HCT116 (cell line): ENCODE measurements around the gene CMIP. TPM values are rescaled to one million over a fixed set of nuclear protein-coding genes. Genes with fewer than 3 reads are reported as not detected.

Source experiments
- ATAC-seq: fragments of 200-7000 bp; cut with Tn5 transposase; 2 replicates; pipeline ENCODE4 v1.9.1; 2020; ENCODE audit warnings: mild to moderate bottlenecking, moderate library complexity
- BruUV-seq: library from RNA; stranded (reverse); fragments of 400-500 nt; replicated peaks from 2 replicates; lab custom pipeline; 2021; lab: Mats Ljungman, UMichigan
- CTCF ChIA-PET: fragments of 300-600 bp; sonication (Branson Sonifier 250); formaldehyde crosslinking; loops from one replicate; lab custom pipeline; 2021; ENCODE audit warnings: antibody characterized with exemption; lab: Charles Lee
- POLR2A ChIA-PET: fragments of 300-600, 350-600 bp; sonication (Branson Sonifier 250); formaldehyde crosslinking; loops from one replicate; lab custom pipeline; 2021; ENCODE audit warnings: antibody characterized with exemption; lab: Charles Lee
- RAD21 ChIA-PET, 2 experiments: fragments of 300-600 bp; sonication (Branson Sonifier 250); formaldehyde crosslinking; loops; one replicate each; lab custom pipeline; 2023; ENCODE audit warnings: low total read pairs in 2 of 2; ENCODE audit not compliant: uncharacterized antibody in 2 of 2, unreplicated experiment in 2 of 2, low non-redundant PET in 1 of 2; lab: Charles Lee
- DNase-seq: peaks from one replicate; pipeline ENCODE4 v3.0.0-alpha.2; 2010; ENCODE audit warnings: low read depth, low spot score
- H2AFZ ChIP-seq: fragments of 200-600 bp; shearing (Covaris generic), sonication (generic); 2 replicates; pipeline ENCODE4 v1.6.1; 2017; ENCODE audit warnings: low read depth, mixed run types, mixed read lengths, antibody characterized with exemption, low read length; ENCODE audit not compliant: poor library complexity, severe bottlenecking
- H3K27ac ChIP-seq: 2 replicates; pipeline ENCODE4 v1.5.1; 2012; ENCODE audit warnings: low read depth, low read length
- H3K27me3 ChIP-seq: fragments of 200-600 bp; sonication (generic); 2 replicates; pipeline ENCODE4 v1.6.1; 2016; ENCODE audit warnings: mixed run types, low read length, mixed read lengths; ENCODE audit not compliant: insufficient read depth
- H3K36me3 ChIP-seq, 2 experiments: fragments of 200-500 bp in 1 of 2; fragments of 200-600 bp in 1 of 2; sonication (Bioruptor generic) in 1 of 2; sonication (generic) in 1 of 2; 2 replicates each; pipeline versions ENCODE4 v1.5.1 to v1.6.1; 2014 to 2016; ENCODE audit warnings: low read length in 2 of 2, inconsistent platforms in 1 of 2, mixed read lengths in 1 of 2, mixed run types in 1 of 2; ENCODE audit not compliant: insufficient read depth in 2 of 2, control insufficient read depth in 1 of 2
- H3K4me1 ChIP-seq, 2 experiments: fragments of 200-600 bp in 1 of 2; sonication (generic) in 1 of 2; 2 replicates each; pipeline versions ENCODE4 v1.5.1 to v1.6.1; 2012 to 2017; ENCODE audit warnings: low read length in 2 of 2, inconsistent platforms in 1 of 2, mild to moderate bottlenecking in 1 of 2, mixed read lengths in 1 of 2, mixed run types in 1 of 2, moderate library complexity in 1 of 2; ENCODE audit not compliant: insufficient read depth in 2 of 2, control insufficient read depth in 1 of 2
- H3K4me2 ChIP-seq: fragments of 200-600 bp; sonication (generic); 2 replicates; pipeline ENCODE4 v1.6.1; 2017; ENCODE audit warnings: mixed run types, low read length, mixed read lengths
- H3K4me3 ChIP-seq, 2 experiments: fragments of 200-600 bp in 1 of 2; sonication (generic) in 1 of 2; replicated peaks in 1 of 2; 2 replicates each; pipeline ENCODE4 v1.5.1; 2011 to 2016; ENCODE audit warnings: low read length in 2 of 2, control low read depth in 1 of 2, low read depth in 1 of 2, mild to moderate bottlenecking in 1 of 2, mixed read lengths in 1 of 2, mixed run types in 1 of 2
- H3K79me2 ChIP-seq: fragments of 200-600 bp; sonication (generic); 2 replicates; pipeline ENCODE4 v1.6.1; 2017; ENCODE audit warnings: mild to moderate bottlenecking, mixed run types, low read length, moderate library complexity, mixed read lengths; ENCODE audit not compliant: insufficient read depth
- H3K9ac ChIP-seq: fragments of 200-600 bp; sonication (generic); 2 replicates; pipeline ENCODE4 v1.6.1; 2016; ENCODE audit warnings: low read length, mixed read lengths
- H3K9me2 ChIP-seq: fragments of 200-600 bp; sonication (generic), shearing (Covaris generic); 2 replicates; pipeline ENCODE4 v1.6.1; 2017; ENCODE audit warnings: mixed run types, mild to moderate bottlenecking, moderate library complexity; ENCODE audit not compliant: insufficient read depth
- H3K9me3 ChIP-seq, 2 experiments: fragments of 200-500 bp in 1 of 2; fragments of 200-600 bp in 1 of 2; sonication (Bioruptor generic) in 1 of 2; sonication (generic) in 1 of 2; 2 replicates each; pipeline ENCODE4 v1.6.1; 2014 to 2017; ENCODE audit warnings: low read length in 2 of 2, mixed read lengths in 2 of 2, inconsistent platforms in 1 of 2, low read depth in 1 of 2, mild to moderate bottlenecking in 1 of 2, mixed run types in 1 of 2, moderate library complexity in 1 of 2; ENCODE audit not compliant: control insufficient read depth in 1 of 2, insufficient read depth in 1 of 2
- H4K20me1 ChIP-seq: fragments of 200-600 bp; sonication (generic), shearing (Covaris generic); 2 replicates; pipeline ENCODE4 v1.6.1; 2017; ENCODE audit warnings: mixed run types, mild to moderate bottlenecking, moderate library complexity; ENCODE audit not compliant: insufficient read depth
- ATF3 ChIP-seq: IDR thresholded peaks from 2 replicates; pipeline ENCODE4 v1.6.1; 2012
- CBX3 ChIP-seq: IDR thresholded peaks from 2 replicates; pipeline ENCODE4 v1.6.1; 2012; ENCODE audit warnings: low read depth
- CEBPB ChIP-seq: IDR thresholded peaks from 2 replicates; pipeline ENCODE4 v1.6.1; 2012; ENCODE audit warnings: low read depth
- CTCF ChIP-seq, 3 experiments: fragments of 200-600 bp in 1 of 3; sonication (generic) in 1 of 3; IDR thresholded peaks in 2 of 3; conservative IDR thresholded peaks in 1 of 3; 2 replicates each; pipeline ENCODE4 v1.5.1; 2012 to 2017; ENCODE audit warnings: low read depth in 2 of 3, low read length in 2 of 3, antibody characterized with exemption in 1 of 3, borderline replicate concordance in 1 of 3, control low read depth in 1 of 3, mild to moderate bottlenecking in 1 of 3, mixed read lengths in 1 of 3, mixed run types in 1 of 3, moderate library complexity in 1 of 3; ENCODE audit not compliant: insufficient read depth in 1 of 3
- EZH2 ChIP-seq: fragments of 200-600 bp; sonication (generic); IDR thresholded peaks from 2 replicates; pipeline ENCODE4 v1.6.1; 2017; ENCODE audit warnings: antibody characterized with exemption, mixed run types
- EZH2phosphoT487 ChIP-seq: fragments of 200-600 bp; IDR thresholded peaks from 2 replicates; pipeline ENCODE4 v1.6.1; 2018; ENCODE audit warnings: antibody characterized with exemption, borderline replicate concordance
- FOSL1 ChIP-seq: IDR thresholded peaks from 2 replicates; pipeline ENCODE4 v1.6.1; 2012; ENCODE audit warnings: low read depth
- JUND ChIP-seq: IDR thresholded peaks from 2 replicates; pipeline ENCODE4 v1.6.1; 2012
- MAX ChIP-seq: IDR thresholded peaks from 2 replicates; pipeline ENCODE4 v1.6.1; 2012
- POLR2A ChIP-seq: IDR thresholded peaks from 2 replicates; pipeline ENCODE4 v1.7.0; 2011; ENCODE audit warnings: borderline replicate concordance; ENCODE audit not compliant: insufficient read depth, insufficient read length; ENCODE audit errors: extremely low read depth
- SP1 ChIP-seq: IDR thresholded peaks from 2 replicates; pipeline ENCODE4 v1.6.1; 2012; ENCODE audit warnings: low read depth
- TCF7L2 ChIP-seq: IDR thresholded peaks from 2 replicates; pipeline ENCODE4 v1.7.0; 2011; ENCODE audit warnings: borderline replicate concordance, inconsistent platforms; ENCODE audit not compliant: insufficient read depth, insufficient read length; ENCODE audit errors: extremely low read depth
- YY1 ChIP-seq: IDR thresholded peaks from 2 replicates; pipeline ENCODE4 v1.6.1; 2011; ENCODE audit warnings: low read length, low read depth, moderate library complexity, mild to moderate bottlenecking; ENCODE audit not compliant: insufficient replicate concordance; ENCODE audit errors: extremely low read depth
- ZNF274 ChIP-seq: fragments of 200-500 bp; sonication (Bioruptor generic); IDR thresholded peaks from 2 replicates; pipeline ENCODE4 v1.6.1; 2014; ENCODE audit warnings: mild to moderate bottlenecking, low read depth, low read length, inconsistent platforms
- intact Hi-C: fragments of 100-400 bp; cut with micrococcal nuclease; formaldehyde crosslinking; loops from 2 replicates; pipeline ENCODE4 v1.10.0; 2022
- total RNA-seq: library from RNA; stranded (reverse); gene quantifications from one replicate; pipeline ENCODE4 v1.2.1, GENCODE V29; 2021; ENCODE audit not compliant: unreplicated experiment

The CMIP gene
- total RNA-seq, 1 experiment from 2014 or later: 64.6 TPM

GRCh38 chr16:81461766-81462165 is 17.2 kb downstream of the CMIP start:
- TF ChIP-seq EZH2phosphoT487 (no peak), POLR2A (no peak), FOSL1 (no peak), ZNF274 (no peak), YY1 (no peak), CEBPB (no peak), CBX3 (no peak), SP1 (no peak), EZH2 (no peak), JUND (no peak), MAX (no peak)
- POLR2A ChIA-PET: no interaction called here
- ATAC-seq (no peak), DNase-seq (no peak)
- Histone ChIP-seq H3K4me3 (no peak overlapping the region), H4K20me1 (peaks cover 16% of the 10 kb centered on the region; the same call in 1 of the 2 replicates), H3K4me2 (no peak overlapping the region), H3K4me1 (peaks cover 15 to 16% of the 10 kb centered on the region in 2 experiments), H3K9me3 (no peaks in the 10 kb centered on the region), H3K9me2 (no peaks in the 10 kb centered on the region), H3K36me3 (peaks cover 0 to 41% of the 10 kb centered on the region in 2 experiments; a peak in 1 of 4 replicates), H3K9ac (no peak overlapping the region), H2AFZ (no peak overlapping the region), H3K27me3 (no peaks in the 10 kb centered on the region), H3K27ac (no peak overlapping the region), H3K79me2 (peaks cover 100% of the 10 kb centered on the region)
- RAD21 ChIA-PET: no interaction called here
- no TSS peak for BruUV-seq
- CTCF ChIA-PET: no interaction called here
- intact Hi-C loops: no loop called here

- no peak for TF ChIP-seq TCF7L2
- TF ChIP-seq ATF3: no peak
- no peak for TF ChIP-seq CBX3
- TF ChIP-seq CTCF (IDR thresholded peaks at IDR 0.05 in 2 of 3, conservative IDR thresholded peaks at IDR 0.05 in 1 of 3; ENCODE audit: borderline replicate concordance in 1 of 3, insufficient read depth in 1 of 3, low read depth in 2 of 3, low read length in 2 of 3): no peak
- TF ChIP-seq EZH2: no peak
- no peak for TF ChIP-seq POLR2A
- no peak for TF ChIP-seq SP1
- no peak for TF ChIP-seq YY1
- Histone ChIP-seq H3K9ac (no peak overlapping the region), H4K20me1 (peaks cover 16% of the 10 kb centered on the region; the same call in 1 of the 2 replicates), H3K9me3 (no peaks in the 10 kb centered on the region), H3K4me1 (peaks cover 6 to 7% of the 10 kb centered on the region in 2 experiments), H3K79me2 (peaks cover 100% of the 10 kb centered on the region), H3K27ac (no peak overlapping the region), H3K36me3 (peaks cover 0 to 32% of the 10 kb centered on the region in 2 experiments; a peak in 1 of 4 replicates), H3K4me2 (no peak overlapping the region), H2AFZ (no peak overlapping the region), H3K27me3 (no peaks in the 10 kb centered on the region), H3K9me2 (no peaks in the 10 kb centered on the region), H3K4me3 (no peak overlapping the region)
- no peak for ATAC-seq
- no peak for DNase-seq
- ChIA-PET POLR2A (no interaction called here), RAD21 (no interaction called here), CTCF (no interaction called here)
- intact Hi-C loops: no loop called here
- BruUV-seq: no TSS peak
These were observed 18.1 kb downstream of the CMIP start for GRCh38 chr16:81462683-81463082.
